ENCODE results near the gene VPS35.

- TF ChIP-seq CTCF (IDR thresholded peaks at IDR 0.05) (no peak), POLR2A (IDR thresholded peaks at IDR 0.05) (no peak)
These were observed 38.2 kb upstream of the VPS35 start for GRCh38 chr16:46727184-46727583.

Data from upper lobe of left lung (tissue), 4 donors.